Caco-2 (cell line): ENCODE measurements around the gene SERPING1. TPM values are rescaled to one million over a fixed set of nuclear protein-coding genes. Genes with fewer than 3 reads are reported as not detected.

Experiments
- BruUV-seq: library from RNA; stranded (reverse); fragments of 400-500 nt; replicated peaks from 2 replicates; lab custom pipeline; 2021; lab: Mats Ljungman, UMichigan
- CTCF ChIA-PET: fragments of 300-600 bp; sonication (Branson Sonifier 250); formaldehyde crosslinking; loops from one replicate; lab custom pipeline; 2022; ENCODE audit warnings: antibody characterized with exemption; lab: Charles Lee
- POLR2A ChIA-PET: fragments of 300-600 bp; sonication (Branson Sonifier 250); formaldehyde crosslinking; loops from one replicate; lab custom pipeline; 2022; ENCODE audit warnings: antibody characterized with exemption; lab: Charles Lee
- DNase-seq, 2 experiments: peaks; one replicate each; pipeline versions ENCODE4 v3.0.0 to v3.0.0-alpha.2; 2020 to 2022
- H3K27me3 ChIP-seq: replicated peaks from 2 replicates; pipeline ENCODE4 v1.6.0; 2011; ENCODE audit warnings: low read length; ENCODE audit not compliant: control insufficient read depth, insufficient read depth
- H3K36me3 ChIP-seq: 2 replicates; pipeline ENCODE4 v1.5.1; 2011; ENCODE audit warnings: low read length; ENCODE audit not compliant: control insufficient read depth, insufficient read depth
- H3K4me1 ChIP-seq: fragments of 250-450 bp; sonication (Bioruptor Pico); 2 replicates; pipeline ENCODE4 v1.5.1; 2020; ENCODE audit warnings: mild to moderate bottlenecking
- H3K4me3 ChIP-seq: 2 replicates; pipeline ENCODE4 v1.5.1; 2011; ENCODE audit warnings: low read depth, mild to moderate bottlenecking, control low read depth, low read length
- H3K9me3 ChIP-seq: fragments of 250-450 bp; sonication (Bioruptor Pico); 2 replicates; pipeline ENCODE4 v1.5.1; 2020; ENCODE audit warnings: mild to moderate bottlenecking, moderate library complexity
- H3K27ac Mint-ChIP-seq: one replicate; pipeline ENCODE4 v1.8.0; 2022; ENCODE audit warnings: mixed read lengths; ENCODE audit not compliant: unreplicated experiment
- H3K27me3 Mint-ChIP-seq: one replicate; pipeline ENCODE4 v1.8.0; 2022; ENCODE audit warnings: mixed read lengths; ENCODE audit not compliant: insufficient read depth, unreplicated experiment
- H3K36me3 Mint-ChIP-seq: one replicate; pipeline ENCODE4 v1.8.0; 2022; ENCODE audit warnings: mild to moderate bottlenecking, mixed read lengths; ENCODE audit not compliant: insufficient read depth, unreplicated experiment
- H3K4me1 Mint-ChIP-seq: one replicate; pipeline ENCODE4 v1.8.0; 2022; ENCODE audit warnings: low read depth, mixed read lengths; ENCODE audit not compliant: unreplicated experiment
- H3K4me3 Mint-ChIP-seq: one replicate; pipeline ENCODE4 v1.8.0; 2022; ENCODE audit warnings: mild to moderate bottlenecking, moderate library complexity, mixed read lengths; ENCODE audit not compliant: unreplicated experiment
- H3K9me3 Mint-ChIP-seq: one replicate; pipeline ENCODE4 v1.8.0; 2022; ENCODE audit warnings: mixed read lengths; ENCODE audit not compliant: unreplicated experiment
- intact Hi-C: fragments of 100-400 bp; cut with micrococcal nuclease; formaldehyde crosslinking; loops from one replicate; pipeline ENCODE4 v1.10.0; 2022; ENCODE audit not compliant: unreplicated experiment
- total RNA-seq: library from RNA; stranded (reverse); gene quantifications from 2 replicates; pipeline ENCODE4 v1.2.3, GENCODE V29; 2022
- TF ChIP-seq, protein P1 (sequence below), 2 experiments: fragments of 200-600 bp in 1 of 2; IDR thresholded peaks; 1 replicate in 1 of 2; 2 replicates in 1 of 2; pipeline versions ENCODE4 v1.5.1 to v1.8.0; 2011 to 2022; ENCODE audit warnings: antibody characterized with exemption in 1 of 2, control low read depth in 1 of 2, inconsistent platforms in 1 of 2, low read depth in 1 of 2, low read length in 1 of 2, mild to moderate bottlenecking in 1 of 2, moderate library complexity in 1 of 2; ENCODE audit not compliant: insufficient read depth in 1 of 2, severe bottlenecking in 1 of 2, unreplicated experiment in 1 of 2

SERPING1 gene
- total RNA-seq, 1 experiment from 2014 or later: 3.8 TPM

DNA sequence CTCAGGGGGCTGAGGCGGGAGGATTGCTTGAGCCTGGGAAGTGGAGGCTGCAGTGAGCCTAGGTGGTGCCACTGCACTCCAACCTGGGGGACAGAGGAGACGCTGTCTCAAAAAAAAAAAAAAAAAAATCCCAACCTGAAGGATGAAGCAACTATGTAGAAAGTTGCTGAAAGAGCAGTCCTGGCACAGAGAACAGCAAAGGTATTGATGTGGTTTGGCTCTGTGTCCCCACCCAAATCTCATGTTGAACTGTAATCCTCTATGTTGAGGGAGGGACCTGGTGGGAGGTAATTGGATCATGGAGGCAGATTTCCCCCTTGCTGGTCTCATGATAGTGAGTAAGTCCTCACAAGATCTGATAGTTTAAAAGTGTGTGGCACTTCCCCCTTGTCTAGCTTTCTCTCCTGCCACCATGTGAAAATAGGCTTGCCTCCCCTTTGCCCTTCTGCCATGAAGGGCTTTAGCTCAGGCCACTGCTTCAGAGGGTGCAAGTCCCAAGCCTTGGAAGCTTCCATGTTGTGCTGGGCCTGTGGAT, 10.7 kb upstream of the SERPING1 start:
- no TSS peak for BruUV-seq
- Histone ChIP-seq H3K4me1 (0 out of 2 replicates have a peak, but pooled peaks cover 5% of the 10 kb centered on the region), H3K4me3 (no peak overlapping the region), H3K27me3 (no peaks in the 10 kb centered on the region), H3K9me3 (no peaks in the 10 kb centered on the region; the same call in none of the 2 replicates), H3K36me3 (no peaks in the 10 kb centered on the region)
- POLR2A ChIA-PET: no interaction called here
- Mint-ChIP-seq H3K27me3 (no peaks in the 10 kb centered on the region), H3K27ac (no peak overlapping the region), H3K9me3 (no peaks in the 10 kb centered on the region), H3K36me3 (no peaks in the 10 kb centered on the region), H3K4me3 (no peak overlapping the region), H3K4me1 (no peaks in the 10 kb centered on the region)
- intact Hi-C loops: no loop called here
- CTCF ChIA-PET: no interaction called here
- DNase-seq: no peak
- TF ChIP-seq, protein P1, sequence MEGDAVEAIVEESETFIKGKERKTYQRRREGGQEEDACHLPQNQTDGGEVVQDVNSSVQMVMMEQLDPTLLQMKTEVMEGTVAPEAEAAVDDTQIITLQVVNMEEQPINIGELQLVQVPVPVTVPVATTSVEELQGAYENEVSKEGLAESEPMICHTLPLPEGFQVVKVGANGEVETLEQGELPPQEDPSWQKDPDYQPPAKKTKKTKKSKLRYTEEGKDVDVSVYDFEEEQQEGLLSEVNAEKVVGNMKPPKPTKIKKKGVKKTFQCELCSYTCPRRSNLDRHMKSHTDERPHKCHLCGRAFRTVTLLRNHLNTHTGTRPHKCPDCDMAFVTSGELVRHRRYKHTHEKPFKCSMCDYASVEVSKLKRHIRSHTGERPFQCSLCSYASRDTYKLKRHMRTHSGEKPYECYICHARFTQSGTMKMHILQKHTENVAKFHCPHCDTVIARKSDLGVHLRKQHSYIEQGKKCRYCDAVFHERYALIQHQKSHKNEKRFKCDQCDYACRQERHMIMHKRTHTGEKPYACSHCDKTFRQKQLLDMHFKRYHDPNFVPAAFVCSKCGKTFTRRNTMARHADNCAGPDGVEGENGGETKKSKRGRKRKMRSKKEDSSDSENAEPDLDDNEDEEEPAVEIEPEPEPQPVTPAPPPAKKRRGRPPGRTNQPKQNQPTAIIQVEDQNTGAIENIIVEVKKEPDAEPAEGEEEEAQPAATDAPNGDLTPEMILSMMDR (IDR thresholded peaks at IDR 0.05; ENCODE audit: insufficient read depth in 1 of 2, low read depth in 1 of 2, low read length in 1 of 2, severe bottlenecking in 1 of 2, unreplicated experiment in 1 of 2): no peak

DNA sequence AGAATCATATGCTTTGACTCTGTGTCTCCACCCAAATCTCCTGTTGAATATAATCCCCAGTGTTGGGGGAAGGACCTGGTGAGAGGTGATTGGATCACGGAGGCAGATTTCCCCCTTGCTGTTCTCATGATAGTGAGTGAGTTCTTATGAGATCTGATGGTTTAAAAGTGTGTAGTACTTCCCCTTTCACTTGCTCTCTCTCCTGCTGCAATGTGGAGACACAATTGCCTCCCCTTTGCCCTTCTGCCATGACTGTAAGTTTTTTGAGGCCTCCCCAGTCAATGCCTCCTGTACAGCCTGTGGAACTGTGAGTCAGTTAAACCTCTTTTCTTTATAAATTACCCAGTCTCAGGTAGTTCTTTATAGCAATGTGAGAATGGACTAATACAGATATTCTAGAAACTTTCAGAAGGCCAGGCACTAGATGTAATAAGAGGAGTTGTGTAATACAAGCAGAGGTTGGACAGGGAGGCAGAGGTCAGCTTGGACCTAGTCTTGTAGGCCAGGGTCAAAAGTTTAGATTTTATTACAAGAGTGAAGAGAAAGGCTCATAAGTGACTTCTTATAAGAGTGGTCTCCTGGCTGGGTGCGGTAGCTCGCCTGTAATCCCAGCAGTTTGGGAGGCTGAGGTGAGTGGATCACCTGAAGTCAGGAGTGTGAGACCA, 9.3 kb upstream of the SERPING1 start:
- intact Hi-C loops: no loop called here
- no peaks in the 10 kb centered on the region for H3K4me1 Mint-ChIP-seq
- TF ChIP-seq, protein P1 (IDR thresholded peaks at IDR 0.05; ENCODE audit: insufficient read depth in 1 of 2, low read depth in 1 of 2, low read length in 1 of 2, severe bottlenecking in 1 of 2, unreplicated experiment in 1 of 2): no peak
- ChIA-PET POLR2A (no interaction called here), CTCF (no interaction called here)
- H3K36me3 Mint-ChIP-seq: no peaks in the 10 kb centered on the region
- no TSS peak for BruUV-seq
- H3K27me3 ChIP-seq: no peaks in the 10 kb centered on the region
- no peaks in the 10 kb centered on the region for H3K27me3 Mint-ChIP-seq
- no peak for DNase-seq
- no peaks in the 10 kb centered on the region for H3K36me3 ChIP-seq
- no peak overlapping the region for H3K4me3 ChIP-seq
- no peaks in the 10 kb centered on the region; the same call in none of the 2 replicates for H3K9me3 ChIP-seq
- H3K27ac Mint-ChIP-seq: no peak overlapping the region
- H3K4me3 Mint-ChIP-seq: no peak overlapping the region
- H3K9me3 Mint-ChIP-seq: no peaks in the 10 kb centered on the region
- H3K4me1 ChIP-seq: 0 out of 2 replicates have a peak, but pooled peaks cover 5% of the 10 kb centered on the region

DNA sequence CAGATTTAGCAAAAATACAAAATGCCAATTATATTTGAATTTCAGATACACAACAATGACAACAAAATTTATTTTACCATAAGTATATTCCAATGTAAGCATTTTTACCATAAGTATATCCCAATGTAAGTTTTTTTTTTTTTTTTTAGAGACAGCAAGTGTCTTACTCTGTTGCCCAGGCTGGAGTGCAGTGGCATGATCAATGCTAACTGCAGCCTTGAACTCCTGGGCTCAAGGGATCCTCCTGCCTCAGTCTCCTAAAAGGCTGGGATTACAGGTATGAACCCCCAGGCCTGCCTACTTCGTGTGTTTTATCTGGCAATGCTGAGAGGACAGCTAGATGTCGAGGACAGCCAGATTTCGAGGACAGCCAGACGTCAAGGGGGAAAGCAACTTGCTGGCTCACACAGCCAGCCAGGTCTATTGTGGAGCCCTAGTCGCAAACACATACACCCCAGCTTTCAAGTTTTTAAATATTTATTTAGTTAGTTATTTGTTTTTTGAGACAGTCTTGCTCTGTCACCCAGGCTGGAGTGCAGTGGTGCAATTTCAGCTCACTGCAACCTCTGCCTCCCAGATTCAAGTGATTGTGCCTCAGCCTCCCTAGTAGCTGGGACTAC, 1.1 kb upstream of the SERPING1 start:
- TF ChIP-seq, protein P1 (IDR thresholded peaks at IDR 0.05; ENCODE audit: insufficient read depth in 1 of 2, low read depth in 1 of 2, low read length in 1 of 2, severe bottlenecking in 1 of 2, unreplicated experiment in 1 of 2): no peak
- CTCF ChIA-PET: no interaction called here
- Histone ChIP-seq H3K4me3 (no peak overlapping the region), H3K27me3 (no peaks in the 10 kb centered on the region), H3K9me3 (no peaks in the 10 kb centered on the region), H3K4me1 (peaks cover 12% of the 10 kb centered on the region), H3K36me3 (no peaks in the 10 kb centered on the region)
- intact Hi-C loops: no loop called here
- POLR2A ChIA-PET: no interaction called here
- Mint-ChIP-seq H3K27ac (no peak overlapping the region), H3K27me3 (no peaks in the 10 kb centered on the region), H3K36me3 (no peaks in the 10 kb centered on the region), H3K4me3 (no peak overlapping the region), H3K9me3 (no peaks in the 10 kb centered on the region), H3K4me1 (peaks cover 13% of the 10 kb centered on the region)
- no TSS peak for BruUV-seq
- no peak for DNase-seq
